OCI-LY3 (cell line): Measurements from ENCODE around the gene KDM5A.
"Not testable (repeated sequence)": the region's sequence is repeated elsewhere in the genome, so short reads cannot be mapped to it uniquely, and the experiment has no call there.

Experiments used
- CTCF ChIP-seq: fragments of 200-600, 300-600 bp; sonication (generic); IDR thresholded peaks from 2 replicates; pipeline ENCODE4 v1.5.1; 2014; ENCODE audit warnings: antibody characterized with exemption, low read length, low read depth
- EZH2phosphoT487 ChIP-seq: fragments of 200-600 bp; shearing (Covaris generic); IDR thresholded peaks from 2 replicates; pipeline ENCODE4 v1.6.1; 2018; ENCODE audit warnings: antibody characterized with exemption, mixed run types, low read depth

DNA sequence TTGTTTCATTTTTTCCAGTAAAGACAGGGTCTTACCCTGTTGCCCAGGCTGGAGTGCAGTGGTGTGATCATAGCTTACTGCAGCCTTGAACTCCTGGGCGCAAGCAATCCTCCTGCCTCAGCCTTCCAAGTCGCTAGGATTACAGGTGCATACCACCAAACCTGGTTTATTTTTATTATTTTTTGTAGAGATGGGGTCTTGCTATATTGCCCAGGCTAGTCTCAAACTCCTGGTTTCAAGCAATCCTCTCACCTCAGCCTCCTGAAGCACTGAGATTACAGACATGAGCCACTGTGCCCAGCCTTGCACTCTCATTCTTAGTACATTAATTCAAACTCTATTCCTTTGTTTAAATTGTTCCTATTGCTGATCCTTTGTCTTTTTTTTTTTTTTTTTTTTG is 46.6 kb upstream of the KDM5A start:
- TF ChIP-seq CTCF, EZH2phosphoT487: not testable (repeated sequence)
